ENCODE data around the gene GEMIN2. TPM values are rescaled to one million over a fixed set of nuclear protein-coding genes. Genes with fewer than 3 reads are reported as not detected.
A peak's percentile ranks its signal among the peaks of the same experiment; 100 is the strongest.
"Not testable (repeated sequence)": the region's sequence is repeated elsewhere in the genome, so short reads cannot be mapped to it uniquely, and the experiment has no call there.

Gene GEMIN2
- total RNA-seq, 1 experiment from 2014 or later: 49.5 TPM

DNA sequence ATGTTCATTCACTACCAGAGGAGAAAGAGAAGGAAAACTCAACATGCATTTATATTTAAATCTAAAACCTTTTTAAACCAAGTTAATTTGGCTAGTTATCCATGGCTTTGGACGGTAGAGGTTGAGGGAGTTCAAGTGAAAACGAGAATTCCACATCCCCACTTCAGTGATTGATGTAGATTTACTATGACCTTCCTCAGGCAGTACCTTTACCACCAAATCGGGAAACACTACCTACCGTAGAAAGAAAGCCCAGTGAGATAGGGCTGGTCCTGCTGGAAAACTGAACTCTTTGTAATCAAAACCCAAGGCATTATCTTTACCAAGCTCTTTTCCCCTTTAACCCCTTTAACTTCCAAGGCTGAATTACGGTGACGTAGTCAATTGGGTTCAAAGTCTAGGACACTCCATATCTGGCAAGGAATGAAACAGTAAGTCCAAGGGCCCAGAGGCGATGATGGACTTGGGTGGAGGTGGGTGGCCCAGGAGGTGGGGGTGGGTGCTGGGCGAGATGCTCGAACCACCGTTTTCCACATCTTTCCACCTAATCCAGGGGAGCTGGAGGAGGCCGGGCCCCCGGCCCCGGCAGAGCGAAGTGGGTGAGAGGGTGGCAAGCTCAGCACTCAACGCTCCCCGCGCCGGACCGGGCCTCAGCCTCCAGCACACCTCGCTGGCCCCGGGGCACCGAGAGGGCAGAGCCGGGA is 11.7 kb upstream of the GEMIN2 start:
- no peaks in the 10 kb centered on the region for H3K36me3 ChIP-seq (replicated peaks; ENCODE audit: control insufficient read depth, insufficient read depth, low read length)
- H3K4me3 ChIP-seq (ENCODE audit: insufficient read depth, low read depth, low read length): peak overlapping the region; percentile 95
- no peak for DNase-seq
- H3K27me3 ChIP-seq (ENCODE audit: control insufficient read depth, insufficient read depth, low read length): no peaks in the 10 kb centered on the region

DNA sequence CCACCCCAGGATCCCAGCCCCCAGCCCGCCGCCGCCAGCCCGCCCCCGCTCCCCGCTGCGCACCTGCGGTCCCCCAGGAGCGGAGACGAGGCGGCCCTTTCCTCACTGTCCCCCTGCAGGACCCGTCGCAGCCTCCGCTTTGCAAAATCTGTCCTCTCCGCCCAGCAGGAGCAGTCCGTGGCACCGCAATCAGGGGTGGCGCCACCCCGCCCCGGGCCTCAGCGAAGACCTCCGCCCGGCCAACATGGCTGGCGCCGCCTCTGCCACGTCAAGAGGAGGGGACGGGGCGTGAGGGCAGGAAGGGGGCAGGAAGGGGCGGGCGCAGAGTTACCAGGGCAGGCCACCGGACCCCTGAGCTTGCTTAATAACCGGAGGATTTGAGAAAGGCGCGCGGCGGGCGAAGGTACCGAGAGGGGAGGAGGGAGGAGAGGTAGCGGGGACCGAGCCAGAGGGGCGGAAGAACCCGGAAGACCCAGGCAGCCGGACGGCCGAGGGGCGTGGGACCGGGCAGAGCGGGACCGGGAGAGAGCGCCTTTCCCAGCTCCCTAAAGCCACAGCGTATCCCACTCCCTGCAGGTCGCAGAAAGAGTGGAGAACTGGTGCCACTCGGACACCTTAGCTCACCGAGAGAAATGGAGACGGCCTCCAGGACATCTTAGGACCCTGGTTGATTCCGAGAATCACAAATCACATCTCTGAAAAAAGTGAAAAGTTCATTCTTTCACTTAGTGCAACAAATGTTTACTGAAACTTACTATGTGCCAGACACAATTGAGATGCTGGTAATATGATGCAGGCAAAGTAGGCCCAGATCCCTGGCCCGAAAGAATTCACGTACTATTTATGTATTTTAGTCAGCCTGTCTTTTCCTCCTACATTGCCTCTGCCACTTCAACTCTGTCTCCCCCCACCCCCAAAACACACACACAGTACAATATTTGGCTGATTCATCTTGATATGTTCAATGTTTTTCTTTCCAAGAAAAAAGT is 10.9 kb upstream of the GEMIN2 start, which contains the start of gene SEC23A:
SEC23A (minus strand) TSS at position 267 of the 989 bp plus-strand sequence. CDS start 7,117 bp downstream, outside the sequence.
- peak; percentile 96 for DNase-seq
- no peaks in the 10 kb centered on the region for H3K36me3 ChIP-seq (replicated peaks; ENCODE audit: control insufficient read depth, insufficient read depth, low read length)
- peak within 1 kb of the TSS; percentile 95 for H3K4me3 ChIP-seq (ENCODE audit: insufficient read depth, low read depth, low read length)
- H3K27me3 ChIP-seq (ENCODE audit: control insufficient read depth, insufficient read depth, low read length): no peaks in the 10 kb centered on the region

DNA sequence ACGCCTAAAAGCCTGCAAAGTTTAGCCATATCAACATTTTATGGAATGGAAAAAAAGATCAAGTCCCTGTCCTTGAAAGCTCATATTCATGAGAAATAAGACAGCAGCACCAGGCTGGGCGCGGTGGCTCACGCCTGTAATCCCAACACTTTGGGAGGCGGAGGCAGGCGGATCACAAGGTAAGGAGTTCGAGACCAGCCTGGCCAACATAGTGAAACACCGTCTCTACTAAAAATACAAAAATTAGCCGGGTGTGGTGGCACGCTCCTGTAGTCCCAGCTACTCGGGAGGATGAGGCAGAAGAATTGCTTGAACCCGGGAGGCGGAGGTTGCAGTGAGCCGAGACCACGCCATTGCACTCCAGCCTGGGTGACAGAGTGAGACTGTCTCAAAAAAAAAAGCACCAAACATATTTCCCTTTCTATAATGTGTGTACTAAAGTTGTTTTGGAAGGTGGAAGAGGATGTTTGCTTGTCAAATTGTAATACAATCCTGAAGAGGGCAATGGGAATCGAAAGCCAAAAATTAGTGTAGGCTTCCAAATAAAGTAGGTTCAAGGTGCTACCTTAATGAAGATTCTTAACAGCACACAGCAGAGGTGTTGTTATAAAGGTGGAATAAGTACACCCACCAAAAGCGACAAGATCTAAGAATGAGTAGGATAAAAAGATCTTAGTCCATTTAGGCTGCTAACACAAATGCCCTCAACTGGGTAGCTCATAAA is 9.9 kb upstream of the GEMIN2 start:
- not testable (repeated sequence) for DNase-seq; H3K36me3 ChIP-seq (replicated peaks; ENCODE audit: control insufficient read depth, insufficient read depth, low read length); H3K27me3 ChIP-seq (ENCODE audit: control insufficient read depth, insufficient read depth, low read length)

DNA sequence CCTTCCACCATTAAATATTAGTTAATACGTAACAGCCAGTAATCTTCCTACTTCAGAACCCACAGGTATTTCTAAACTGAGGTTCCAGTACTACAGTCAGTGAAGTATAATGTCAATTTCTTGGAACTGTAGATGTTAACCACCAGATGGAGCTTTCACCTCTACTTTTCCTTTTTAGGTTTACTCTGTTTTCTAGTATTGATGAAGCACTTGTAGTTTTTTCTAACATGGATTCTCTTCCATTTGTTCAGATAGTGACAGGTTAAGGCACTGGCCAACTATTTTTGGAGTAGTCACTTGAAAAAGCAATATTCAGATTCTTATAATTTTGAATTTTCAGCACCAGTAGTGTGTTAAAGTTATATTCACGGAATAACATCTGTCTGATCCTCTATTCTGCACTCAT is 6.5 kb upstream of the GEMIN2 start:
- DNase-seq: peak; percentile 63
- no peak overlapping the region for H3K4me3 ChIP-seq (ENCODE audit: insufficient read depth, low read depth, low read length)

More for the DNA sequence above, 9.9 kb upstream of the GEMIN2 start:
- peak overlapping the region; percentile 95; the same call in 1 of the 2 replicates for H3K4me3 ChIP-seq (ENCODE audit: insufficient read depth, low read depth, low read length)

DNA sequence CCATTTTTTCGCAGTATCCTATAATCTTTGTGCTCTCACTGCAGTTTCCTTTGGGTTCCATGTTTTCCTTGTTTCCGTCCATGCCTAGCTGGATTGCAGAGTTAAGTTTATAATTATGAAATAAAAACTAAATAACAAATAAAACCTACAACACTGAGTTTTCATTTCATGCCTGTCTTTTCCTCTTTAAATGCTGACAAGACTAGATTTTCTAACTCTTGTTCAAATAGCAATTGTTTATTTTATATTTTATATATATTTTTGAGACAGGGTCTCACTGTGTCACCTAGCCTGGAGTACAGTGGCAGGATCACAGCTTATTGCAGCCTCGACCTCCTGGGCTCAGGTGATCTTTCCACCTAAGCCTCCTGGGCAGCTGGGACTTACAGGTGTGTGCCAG is 5.3 kb upstream of the GEMIN2 start:
- no peaks in the 10 kb centered on the region for H3K27me3 ChIP-seq (ENCODE audit: control insufficient read depth, insufficient read depth, low read length)
- DNase-seq: no peak
- no peak overlapping the region for H3K4me3 ChIP-seq (ENCODE audit: insufficient read depth, low read depth, low read length)
- no peaks in the 10 kb centered on the region for H3K36me3 ChIP-seq (replicated peaks; ENCODE audit: control insufficient read depth, insufficient read depth, low read length)

More for the DNA sequence above, 6.5 kb upstream of the GEMIN2 start:
- no peaks in the 10 kb centered on the region for H3K27me3 ChIP-seq (ENCODE audit: control insufficient read depth, insufficient read depth, low read length)
- no peaks in the 10 kb centered on the region for H3K36me3 ChIP-seq (replicated peaks; ENCODE audit: control insufficient read depth, insufficient read depth, low read length)

DNA sequence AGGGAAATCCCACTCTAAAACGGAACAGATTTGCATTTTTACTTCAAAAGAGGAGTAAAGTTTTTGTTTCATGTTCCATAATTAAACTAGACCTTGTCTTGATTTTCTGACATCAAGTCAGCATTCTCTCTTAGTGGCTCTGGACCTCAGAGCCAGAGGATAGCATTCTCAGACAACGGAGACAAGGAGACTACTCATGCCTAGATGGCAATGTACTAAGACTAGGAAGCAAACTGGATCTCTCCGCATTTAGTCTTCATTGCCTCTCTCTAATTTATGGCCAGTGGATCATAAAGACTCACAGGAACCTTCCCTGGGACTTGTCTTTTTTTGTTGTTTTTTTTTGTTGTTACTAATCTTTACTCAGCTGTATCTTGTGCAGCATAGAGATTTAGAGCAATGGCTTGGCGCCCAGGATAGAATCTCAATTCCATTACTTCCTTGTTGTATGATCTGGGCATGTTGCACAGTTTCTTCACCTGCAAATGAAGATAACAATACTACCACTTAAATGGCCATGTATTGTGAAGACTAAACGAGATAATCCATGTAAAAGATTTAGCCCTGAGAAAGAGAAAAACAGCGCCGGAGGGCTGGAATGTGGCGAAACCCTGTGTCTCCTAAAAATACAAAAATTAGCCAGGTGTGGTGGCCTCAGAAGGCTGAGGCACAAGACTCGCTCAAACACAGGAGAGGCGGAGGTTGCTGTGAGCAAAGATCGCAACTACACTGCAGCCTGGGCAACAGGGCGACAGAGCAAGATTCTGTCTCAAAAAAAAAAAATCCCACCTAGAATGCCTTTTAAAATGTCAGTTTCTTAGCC is 4.0 kb upstream of the GEMIN2 start:
- Histone ChIP-seq H3K4me3 (ENCODE audit: insufficient read depth, low read depth, low read length) (no peak overlapping the region), H3K27me3 (ENCODE audit: control insufficient read depth, insufficient read depth, low read length) (no peaks in the 10 kb centered on the region), H3K36me3 (replicated peaks; ENCODE audit: control insufficient read depth, insufficient read depth, low read length) (no peaks in the 10 kb centered on the region)
- DNase-seq: no peak

DNA sequence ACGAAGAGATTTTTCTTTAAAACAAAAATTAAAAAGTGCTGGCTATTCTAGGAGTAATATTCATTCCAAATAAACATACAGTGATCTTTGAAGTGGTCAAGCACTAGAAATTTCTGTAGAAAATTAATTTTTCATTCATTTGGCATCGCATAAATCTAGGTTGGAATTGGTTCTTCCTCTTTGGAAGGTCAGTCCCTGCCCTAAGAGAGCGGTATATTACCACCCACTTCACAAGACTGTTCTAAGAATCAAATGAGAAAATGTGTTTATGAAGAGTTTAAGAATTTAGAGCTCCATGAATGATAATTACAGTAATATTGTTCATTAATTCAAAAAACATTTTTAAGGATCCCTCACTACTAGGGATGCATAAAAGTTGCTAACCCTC is 444 bp upstream of the GEMIN2 start:
- Histone ChIP-seq H3K4me3 (ENCODE audit: insufficient read depth, low read depth, low read length) (peak overlapping the region; percentile 79), H3K27me3 (ENCODE audit: control insufficient read depth, insufficient read depth, low read length) (no peaks in the 10 kb centered on the region), H3K36me3 (replicated peaks; ENCODE audit: control insufficient read depth, insufficient read depth, low read length) (peaks cover 3% of the 10 kb centered on the region; the same call in 1 of the 2 replicates)
- no peak for DNase-seq

DNA sequence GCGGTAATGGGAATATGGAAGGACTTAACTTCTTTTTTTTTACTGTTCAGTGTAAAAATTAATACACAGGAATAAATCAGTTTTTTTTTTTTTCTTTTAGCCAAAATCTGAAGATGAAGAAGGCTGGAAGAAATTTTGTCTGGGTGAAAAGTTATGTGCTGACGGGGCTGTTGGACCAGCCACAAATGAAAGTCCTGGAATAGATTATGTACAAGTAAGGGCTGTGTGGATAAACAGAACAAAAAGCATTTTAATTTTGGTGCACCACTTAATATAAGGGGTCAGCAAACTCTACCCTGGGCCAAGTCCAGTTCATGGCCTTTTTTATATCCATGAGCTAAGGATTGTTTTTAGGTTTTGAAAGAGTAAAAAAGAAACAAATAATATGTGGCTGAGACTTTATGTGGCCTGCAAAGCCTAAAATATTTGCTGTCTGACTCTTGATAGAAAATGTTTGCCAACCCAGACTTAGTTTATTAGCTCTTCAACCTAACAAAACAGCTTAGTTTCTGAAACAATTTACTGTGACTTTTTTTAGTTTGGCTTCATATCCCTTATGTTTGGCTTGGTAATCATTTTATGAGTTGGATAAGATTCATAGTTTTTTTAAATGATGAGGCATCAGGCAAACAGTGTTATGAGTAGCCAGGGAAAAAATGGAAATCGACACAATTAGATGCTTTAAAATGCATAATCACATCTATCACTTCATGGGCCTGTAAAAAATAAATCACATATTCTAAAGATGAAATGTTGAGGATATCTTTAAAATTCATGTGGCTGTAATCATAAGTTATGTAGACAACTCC is 8.4 kb downstream of the GEMIN2 start:
- DNase-seq: no peak
- no peak overlapping the region for H3K4me3 ChIP-seq (ENCODE audit: insufficient read depth, low read depth, low read length)
- H3K27me3 ChIP-seq (ENCODE audit: control insufficient read depth, insufficient read depth, low read length): no peaks in the 10 kb centered on the region
- peaks cover 23% of the 10 kb centered on the region for H3K36me3 ChIP-seq (replicated peaks; ENCODE audit: control insufficient read depth, insufficient read depth, low read length)

DNA sequence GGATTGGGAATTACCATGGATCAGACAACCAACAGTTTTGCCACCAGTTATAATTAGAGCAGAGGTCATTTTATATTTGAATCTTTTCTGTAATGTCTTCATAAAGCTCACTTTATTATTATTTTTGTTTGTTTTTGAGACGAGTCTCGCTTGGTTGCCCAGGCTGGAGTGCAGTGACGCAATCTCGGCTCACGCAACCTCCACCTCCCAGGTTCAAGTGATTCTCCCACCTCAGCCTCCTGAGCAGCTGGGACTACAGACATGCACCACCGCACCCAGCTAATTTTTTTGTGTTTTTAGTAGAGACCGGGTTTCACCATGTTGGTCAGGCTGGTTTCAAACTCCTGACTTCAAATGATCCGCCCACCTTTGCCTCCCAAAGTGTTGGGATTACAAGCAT is 23.7 kb downstream of the GEMIN2 start:
- not testable (repeated sequence) for H3K36me3 ChIP-seq (replicated peaks; ENCODE audit: control insufficient read depth, insufficient read depth, low read length); H3K27me3 ChIP-seq (ENCODE audit: control insufficient read depth, insufficient read depth, low read length); H3K4me3 ChIP-seq (ENCODE audit: insufficient read depth, low read depth, low read length); DNase-seq

DNA sequence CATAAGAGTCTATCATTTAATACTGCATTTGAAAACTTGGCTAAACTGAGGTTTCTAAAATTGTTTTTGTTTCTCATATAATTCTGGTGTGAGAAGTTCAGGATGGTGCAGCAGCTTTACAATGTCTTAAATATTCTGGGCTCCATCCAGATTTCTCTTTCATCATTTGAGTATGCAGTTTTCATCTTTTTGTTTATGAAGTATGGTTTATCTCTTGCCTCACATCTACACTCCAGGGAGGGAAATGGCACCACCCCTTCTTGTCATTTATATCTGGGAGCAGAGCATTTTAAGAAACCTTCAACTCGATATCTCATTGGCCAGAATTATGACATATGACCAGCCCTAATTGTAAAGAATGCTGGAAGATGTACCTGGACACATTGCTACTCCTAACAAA is 24.3 kb downstream of the GEMIN2 start:
- peaks cover 6% of the 10 kb centered on the region for H3K36me3 ChIP-seq (replicated peaks; ENCODE audit: control insufficient read depth, insufficient read depth, low read length)
- no peaks in the 10 kb centered on the region for H3K27me3 ChIP-seq (ENCODE audit: control insufficient read depth, insufficient read depth, low read length)
- no peak for DNase-seq
- no peak overlapping the region for H3K4me3 ChIP-seq (ENCODE audit: insufficient read depth, low read depth, low read length)

DNA sequence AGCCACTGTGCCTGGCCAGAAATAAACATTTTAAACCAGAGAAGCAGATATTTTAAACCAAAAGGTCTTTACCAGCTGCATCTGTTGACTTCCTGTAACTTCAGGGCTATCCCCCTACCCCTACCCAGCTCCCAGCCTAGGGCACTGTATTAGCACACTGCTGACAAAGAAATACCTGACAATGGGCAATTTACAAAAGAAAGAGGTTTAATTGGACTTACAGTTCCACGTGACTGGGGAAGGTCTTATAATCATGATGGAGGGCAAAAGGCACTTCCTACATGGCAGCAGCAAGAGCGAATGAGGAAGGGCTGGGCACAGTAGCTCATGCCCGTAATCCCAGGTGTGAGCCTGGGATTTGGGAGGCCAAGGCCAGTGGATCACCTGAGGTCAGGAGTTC is 26.0 kb downstream of the GEMIN2 start:
- no peak overlapping the region for H3K4me3 ChIP-seq (ENCODE audit: insufficient read depth, low read depth, low read length)
- DNase-seq: peak; percentile 30
- H3K36me3 ChIP-seq (replicated peaks; ENCODE audit: control insufficient read depth, insufficient read depth, low read length): peaks cover 2% of the 10 kb centered on the region
- no peaks in the 10 kb centered on the region for H3K27me3 ChIP-seq (ENCODE audit: control insufficient read depth, insufficient read depth, low read length)

DNA sequence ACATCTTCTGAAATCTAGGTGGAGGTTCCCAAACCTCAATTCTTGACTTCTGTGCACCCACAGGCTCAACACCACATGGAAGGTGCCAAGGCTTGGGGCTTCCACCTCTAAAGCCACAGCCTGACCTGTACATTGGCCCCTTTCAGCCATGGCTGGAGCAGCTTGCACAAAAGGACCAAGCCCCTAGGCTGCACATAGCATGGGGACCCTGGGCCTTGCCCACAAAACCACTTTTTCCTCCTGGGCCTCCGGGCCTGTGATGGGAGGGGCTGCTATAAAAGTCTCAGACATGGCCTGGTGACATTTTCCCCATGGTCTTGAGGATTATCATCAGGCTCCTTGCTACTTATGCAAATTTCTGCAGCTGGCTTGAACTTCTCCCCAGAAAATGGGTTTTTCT is 27.5 kb downstream of the GEMIN2 start:
- H3K4me3 ChIP-seq (ENCODE audit: insufficient read depth, low read depth, low read length); H3K27me3 ChIP-seq (ENCODE audit: control insufficient read depth, insufficient read depth, low read length); H3K36me3 ChIP-seq (replicated peaks; ENCODE audit: control insufficient read depth, insufficient read depth, low read length); DNase-seq: not testable (repeated sequence)

DNA sequence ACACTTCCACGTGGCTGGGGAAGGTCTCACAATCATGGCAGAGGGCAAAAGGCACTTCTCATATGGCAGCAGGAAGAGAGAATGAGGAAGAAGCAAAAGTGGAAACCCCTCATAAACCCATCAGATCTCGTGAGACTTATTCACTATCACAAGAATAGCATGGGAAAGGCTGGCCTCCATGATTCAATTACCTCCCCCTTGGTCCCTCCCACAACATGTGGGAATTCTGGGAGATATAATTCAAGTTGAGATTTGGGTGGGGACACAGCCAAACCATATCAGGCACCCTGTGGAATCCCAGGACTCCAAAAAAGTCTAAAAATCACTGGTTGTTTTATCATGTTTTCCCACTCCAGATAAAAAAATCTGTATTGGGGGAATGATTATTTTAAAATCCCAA is 29.1 kb downstream of the GEMIN2 start:
- not testable (repeated sequence) for H3K36me3 ChIP-seq (replicated peaks; ENCODE audit: control insufficient read depth, insufficient read depth, low read length); H3K4me3 ChIP-seq (ENCODE audit: insufficient read depth, low read depth, low read length); DNase-seq; H3K27me3 ChIP-seq (ENCODE audit: control insufficient read depth, insufficient read depth, low read length)
